HG03108 (cell line): ENCODE data around the gene UBAC2.

ENCODE experiments used
- ATAC-seq: cut with Tn5 transposase; IDR thresholded peaks from one replicate; pipeline ENCODE4 v1.9.1; 2021; ENCODE audit warnings: moderate library complexity; ENCODE audit not compliant: unreplicated experiment

The UBAC2 gene, protein sequence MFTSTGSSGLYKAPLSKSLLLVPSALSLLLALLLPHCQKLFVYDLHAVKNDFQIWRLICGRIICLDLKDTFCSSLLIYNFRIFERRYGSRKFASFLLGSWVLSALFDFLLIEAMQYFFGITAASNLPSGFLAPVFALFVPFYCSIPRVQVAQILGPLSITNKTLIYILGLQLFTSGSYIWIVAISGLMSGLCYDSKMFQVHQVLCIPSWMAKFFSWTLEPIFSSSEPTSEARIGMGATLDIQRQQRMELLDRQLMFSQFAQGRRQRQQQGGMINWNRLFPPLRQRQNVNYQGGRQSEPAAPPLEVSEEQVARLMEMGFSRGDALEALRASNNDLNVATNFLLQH

DNA sequence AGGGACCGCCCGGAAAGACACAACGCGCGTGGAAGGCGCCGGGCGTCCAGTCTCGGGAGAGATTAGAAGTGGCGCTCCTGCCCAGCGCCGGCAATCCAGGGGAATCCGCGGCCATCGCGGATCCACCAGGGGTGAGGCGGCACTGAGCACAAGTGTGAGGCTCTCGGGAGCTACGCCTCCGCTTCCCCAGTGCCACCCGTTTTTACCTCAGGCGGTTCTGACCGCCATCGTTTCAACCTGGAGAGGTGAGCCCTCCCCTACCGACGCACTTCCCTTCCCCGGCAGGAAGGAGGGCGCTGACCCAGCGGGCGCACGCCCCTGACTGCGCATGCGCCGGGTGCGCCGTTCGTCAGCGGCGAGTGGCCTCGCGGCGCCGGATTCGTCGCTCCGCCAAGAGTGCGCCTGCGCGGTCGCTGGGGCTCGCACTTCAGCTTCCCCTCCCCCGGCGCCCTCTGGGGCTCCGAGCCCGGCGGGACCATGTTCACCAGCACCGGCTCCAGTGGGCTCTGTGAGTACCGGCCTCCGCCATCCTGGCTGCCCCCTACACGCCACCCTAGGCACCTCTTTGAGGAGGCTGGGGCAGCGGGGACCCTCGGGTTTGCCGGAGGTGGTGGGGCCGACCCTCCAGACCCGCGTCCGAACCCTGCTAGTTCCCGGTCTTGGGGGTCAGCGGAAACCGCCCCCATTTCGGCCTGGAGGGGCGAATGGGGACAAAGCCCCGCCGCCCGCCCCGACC is at the start of gene UBAC2:
UBAC2 (plus strand) TSS at position 423 of the 736 bp plus-strand sequence; CDS start at position 478, 55 bp downstream.
- peak; percentile 79 for ATAC-seq

DNA sequence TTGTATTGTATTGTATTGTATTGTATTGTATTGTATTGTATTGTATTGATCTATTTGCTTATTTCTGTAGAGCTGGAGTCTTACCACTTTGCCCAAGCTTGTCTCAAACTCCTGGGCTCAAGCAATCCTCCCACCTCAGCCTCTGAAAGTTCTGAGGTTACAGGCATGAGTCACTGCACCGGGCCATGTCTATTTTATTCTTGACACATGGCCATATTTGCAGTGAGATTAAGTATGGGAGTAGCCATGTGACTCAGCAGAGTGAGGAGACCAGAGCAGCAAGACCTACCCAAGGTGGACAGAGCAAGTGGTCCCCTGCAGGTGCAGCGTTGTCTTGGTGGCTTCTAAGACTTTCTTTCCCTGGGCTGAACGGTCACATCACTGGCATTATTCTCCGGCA is 49.1 kb upstream of the UBAC2 start:
- no peak for ATAC-seq

GRCh38 chr13:99153219-99153618 is 47.4 kb upstream of the UBAC2 start:
- ATAC-seq: no peak

- ATAC-seq: no peak
These were observed 46.6 kb upstream of the UBAC2 start for GRCh38 chr13:99154064-99154463.

DNA sequence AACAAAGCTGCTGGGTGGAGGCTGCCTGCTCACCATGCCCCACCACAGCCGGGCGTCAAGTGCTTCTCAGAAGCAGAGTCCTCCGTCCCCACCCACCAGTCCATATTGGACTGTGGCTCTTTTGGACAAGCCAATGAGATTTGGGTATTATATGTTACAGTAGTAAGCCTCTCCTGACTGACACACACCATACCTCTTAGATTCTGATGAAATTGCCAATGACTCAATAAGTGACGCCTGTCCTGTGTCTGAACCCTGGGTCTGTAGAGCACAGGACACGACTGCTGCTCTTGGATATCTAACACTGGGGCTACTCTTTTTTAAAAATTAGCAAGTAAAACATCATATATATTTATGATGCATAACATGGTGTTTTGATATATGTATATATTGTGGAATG is 44.8 kb upstream of the UBAC2 start:
- ATAC-seq: no peak

GRCh38 chr13:99157046-99157445 is 43.6 kb upstream of the UBAC2 start:
- ATAC-seq: no peak

GRCh38 chr13:99158846-99159245 is 41.8 kb upstream of the UBAC2 start:
- no peak for ATAC-seq

- ATAC-seq: no peak
These were observed 41.2 kb upstream of the UBAC2 start for GRCh38 chr13:99159331-99160061.

DNA sequence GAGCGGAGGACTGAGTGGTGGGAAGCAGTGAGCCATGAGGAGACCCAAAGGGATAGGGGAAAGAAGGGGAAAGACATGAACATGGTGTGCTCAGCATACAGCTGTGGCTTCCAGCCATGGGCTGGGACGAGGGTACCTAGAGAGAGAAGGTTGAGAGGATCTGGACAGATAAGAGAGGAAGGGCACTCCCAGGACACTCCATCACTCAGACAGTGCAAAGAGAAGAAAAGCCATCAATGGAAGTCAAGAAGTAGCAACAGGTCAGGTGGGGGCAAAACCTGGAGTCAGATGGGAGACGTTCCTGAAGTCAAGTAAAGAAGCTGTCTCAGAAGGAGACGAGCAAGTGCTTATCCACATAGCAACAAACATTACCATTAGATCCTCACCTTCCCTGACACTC is 40.2 kb upstream of the UBAC2 start:
- no peak for ATAC-seq

DNA sequence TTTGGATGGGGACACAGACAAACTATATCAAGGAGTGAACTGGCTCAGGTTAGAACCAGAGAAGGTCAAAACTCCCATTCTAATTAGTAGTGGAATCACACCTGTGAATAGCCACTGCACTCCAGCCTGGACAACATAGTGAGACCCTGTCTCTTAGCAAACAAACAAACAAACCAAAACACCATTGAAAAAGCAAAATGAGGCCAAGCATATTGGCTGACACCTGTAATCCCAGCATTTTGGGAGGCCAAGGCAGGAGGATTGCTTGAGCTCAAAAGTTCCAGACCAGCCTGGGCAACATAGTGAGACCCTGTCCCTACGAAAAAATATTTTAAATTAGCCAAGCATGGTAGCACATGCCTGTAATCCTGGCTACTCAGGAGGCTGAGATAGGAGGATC is 39.1 kb upstream of the UBAC2 start:
- ATAC-seq: no peak

GRCh38 chr13:99162567-99163361 is 37.9 kb upstream of the UBAC2 start:
- no peak for ATAC-seq

DNA sequence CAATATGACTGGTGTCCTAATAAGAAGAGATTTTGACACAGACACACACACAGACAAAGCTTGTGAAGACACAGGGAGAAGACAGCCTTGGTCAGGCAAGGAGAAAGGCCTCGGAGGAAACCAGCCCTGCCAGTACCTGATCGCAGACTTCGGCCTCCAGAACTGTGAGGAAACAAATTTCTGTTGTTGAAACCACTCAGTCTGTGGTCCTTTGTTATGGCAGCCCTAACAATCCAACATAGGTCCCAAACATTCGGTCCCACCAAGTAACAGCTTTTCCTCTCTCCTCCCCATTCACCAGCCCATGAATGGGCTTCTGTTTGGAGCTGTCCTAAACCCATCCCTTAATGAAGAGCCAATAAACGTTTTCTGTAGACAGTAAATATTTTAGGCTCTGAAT is 36.4 kb upstream of the UBAC2 start:
- ATAC-seq: no peak

- ATAC-seq: no peak
These were observed 34.7 kb upstream of the UBAC2 start for GRCh38 chr13:99165753-99166587.

- ATAC-seq: no peak
These were observed 27.7 kb upstream of the UBAC2 start for GRCh38 chr13:99172951-99173350.

GRCh38 chr13:99173606-99174005 is 27.0 kb upstream of the UBAC2 start:
- ATAC-seq: no peak

DNA sequence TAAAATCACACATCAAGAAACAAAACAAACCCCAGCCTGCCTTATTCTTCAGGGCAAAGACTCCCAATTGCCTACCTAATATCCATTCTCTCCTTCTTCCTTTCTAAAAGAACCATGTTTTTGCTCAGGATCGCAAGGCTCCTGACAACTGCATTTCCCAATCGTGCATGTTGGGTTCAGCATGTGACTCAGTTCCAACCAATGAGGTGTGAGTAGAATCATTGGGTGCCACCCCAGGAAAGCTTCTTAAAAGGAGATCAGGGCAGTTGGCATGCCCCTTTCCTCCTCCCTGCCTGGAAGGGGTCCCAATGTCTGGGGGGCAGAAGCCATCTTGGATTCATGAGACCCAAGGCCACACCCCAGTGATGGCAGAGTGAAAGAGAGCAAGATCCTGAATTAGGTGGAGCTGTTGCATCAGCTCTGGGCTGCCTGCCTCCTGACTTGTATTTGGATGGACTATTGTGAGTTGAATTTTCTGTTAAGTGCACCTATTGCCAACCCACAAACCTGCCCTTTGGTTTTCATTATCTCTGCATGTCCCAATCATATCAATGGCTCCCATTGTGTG is 26.0 kb upstream of the UBAC2 start:
- ATAC-seq: no peak

DNA sequence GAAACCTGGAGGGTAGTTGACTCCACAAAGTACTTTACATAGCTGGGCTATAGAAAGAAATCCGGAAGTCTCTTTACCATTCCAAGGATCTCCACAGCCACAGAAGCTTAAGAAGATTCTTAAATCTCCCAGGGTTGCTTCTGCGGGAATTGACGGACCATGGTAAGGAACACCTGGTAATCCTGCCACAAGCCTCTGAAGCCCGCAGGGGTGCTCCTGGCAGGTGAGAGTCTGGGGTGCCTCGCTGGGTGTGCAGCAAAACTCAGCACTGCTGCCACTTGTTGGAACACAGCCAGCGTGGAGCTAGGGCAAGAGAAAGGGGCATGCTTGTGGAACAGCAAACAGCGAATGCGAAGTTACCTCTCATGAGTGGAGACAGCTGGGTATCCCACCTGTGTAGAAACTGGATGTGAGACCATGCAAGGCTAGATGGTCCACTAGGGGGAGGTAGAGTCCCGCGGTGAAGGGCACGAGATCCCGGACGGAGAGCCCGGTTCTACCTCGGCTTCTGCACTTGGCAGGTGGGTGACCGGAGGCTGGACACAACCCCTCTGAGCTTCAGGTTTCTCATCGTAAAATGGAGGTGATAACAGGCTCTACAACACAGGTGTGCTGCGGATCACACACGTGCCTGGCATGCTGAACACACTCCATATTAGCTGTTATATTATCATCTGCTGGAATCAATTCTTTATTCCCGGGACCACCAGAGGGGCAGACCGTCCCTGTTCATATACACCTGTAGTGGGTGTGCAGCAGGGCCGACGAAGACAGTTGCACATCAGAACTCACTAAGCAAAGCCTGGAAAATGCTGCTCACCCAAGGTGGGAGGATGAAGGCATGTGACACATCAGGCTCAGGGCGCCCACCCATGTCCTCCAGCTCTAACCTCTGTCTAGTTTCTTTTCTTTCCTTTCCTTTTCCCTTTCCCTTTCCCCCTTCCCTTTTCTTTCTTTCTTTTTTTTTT is 24.1 kb upstream of the UBAC2 start:
- peak; percentile 56 for ATAC-seq

DNA sequence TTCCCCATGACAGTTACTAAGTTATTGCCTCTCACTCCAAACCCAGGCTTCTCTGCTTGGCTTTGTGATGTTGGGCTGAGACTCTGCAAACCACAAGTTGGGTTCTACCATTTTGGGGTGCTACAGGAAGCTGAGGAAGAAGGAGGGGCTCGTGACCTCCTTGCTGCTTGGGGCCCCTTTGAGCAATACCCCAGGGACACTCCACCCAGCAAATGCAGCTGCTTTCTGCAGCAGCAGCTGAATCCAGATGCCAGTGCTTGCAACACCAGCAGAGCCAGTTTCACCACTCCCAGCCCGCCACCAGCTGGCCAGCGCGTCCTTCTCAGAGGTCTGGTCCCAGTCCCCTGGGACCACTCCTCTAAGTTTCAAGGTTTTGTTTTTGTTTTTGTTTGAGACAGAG is 22.0 kb upstream of the UBAC2 start:
- ATAC-seq: no peak

DNA sequence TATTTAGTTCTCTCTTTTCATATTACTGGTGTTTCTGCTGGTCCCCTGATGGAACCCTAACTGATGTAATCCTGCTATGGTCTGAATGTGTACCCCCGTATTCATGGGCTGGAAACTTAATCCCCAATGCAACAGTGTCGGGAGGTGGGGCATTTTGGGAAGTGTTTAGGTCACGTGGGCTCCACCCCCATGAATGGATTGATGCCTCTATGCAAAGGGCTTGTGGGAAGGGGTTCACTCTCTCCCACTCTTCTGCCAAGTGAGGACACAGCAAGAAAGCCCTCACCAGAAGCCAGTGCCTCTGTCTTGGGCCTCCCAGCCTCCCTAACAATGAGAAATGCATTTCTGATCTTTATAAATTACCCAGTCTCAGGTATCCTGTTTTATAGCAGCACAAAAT is 21.2 kb upstream of the UBAC2 start:
- ATAC-seq: no peak
